Measurements from ENCODE around the gene MEGF11.
"Not testable (repeated sequence)": the region's sequence is repeated elsewhere in the genome, so short reads cannot be mapped to it uniquely, and the experiment has no call there.

MEGF11 gene

DNA sequence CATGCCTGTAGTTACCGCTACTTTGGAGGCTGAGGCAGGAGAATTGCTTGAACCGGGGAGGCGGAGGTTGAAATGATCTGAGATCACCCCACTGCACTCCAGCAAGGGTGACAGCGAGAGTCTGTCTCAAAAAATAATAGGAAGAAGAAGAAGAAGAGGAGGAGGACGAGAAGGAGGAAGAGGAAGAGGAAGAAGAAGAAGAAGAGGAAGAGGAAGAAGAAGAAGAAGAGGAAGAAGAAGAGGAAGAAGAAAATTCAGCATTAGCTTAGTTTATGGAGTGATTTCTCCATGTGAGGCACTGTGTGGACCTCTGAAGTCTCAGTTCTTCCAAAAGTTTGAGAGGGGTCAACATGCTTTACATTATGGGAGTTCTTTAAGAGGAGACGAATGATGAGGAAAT lies 17.4 kb upstream of the MEGF11 start:
- DNase-seq, result no peak

DNA sequence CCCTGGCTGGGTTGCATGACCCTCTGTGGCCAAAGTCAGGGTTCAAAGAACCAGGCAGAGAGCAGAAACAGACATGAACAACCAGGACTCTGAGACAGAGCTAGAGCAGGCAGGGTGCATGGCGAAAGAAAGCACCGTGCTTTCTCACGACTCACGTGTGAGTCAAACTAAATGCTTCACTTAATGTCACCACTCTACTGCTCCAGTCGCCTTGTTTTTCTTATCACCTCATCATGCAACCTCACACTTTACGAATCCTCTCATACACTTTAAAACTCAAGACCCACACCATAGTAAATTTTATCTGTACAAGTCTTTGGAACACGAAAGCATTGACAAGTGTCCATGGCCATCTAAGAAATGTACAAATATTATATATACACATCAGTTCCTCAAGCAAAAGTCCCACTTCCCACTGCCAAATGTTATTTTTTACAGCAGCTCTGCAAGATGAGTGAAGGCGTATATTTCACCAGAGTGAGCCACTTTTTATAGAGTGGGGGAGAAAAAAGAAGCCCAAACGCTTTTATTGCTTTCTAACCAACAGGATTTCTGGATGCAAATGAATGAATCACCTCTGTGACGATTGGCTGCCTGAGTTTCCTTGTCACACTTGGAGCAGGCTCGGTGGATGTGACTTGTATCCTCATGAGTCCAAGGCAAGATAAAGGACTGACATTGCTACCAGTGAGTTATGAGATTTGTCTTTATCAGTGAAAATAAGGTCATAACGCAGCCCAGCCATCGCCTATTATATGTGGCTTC lies 16.0 kb upstream of the MEGF11 start:
- no peak for DNase-seq

DNA sequence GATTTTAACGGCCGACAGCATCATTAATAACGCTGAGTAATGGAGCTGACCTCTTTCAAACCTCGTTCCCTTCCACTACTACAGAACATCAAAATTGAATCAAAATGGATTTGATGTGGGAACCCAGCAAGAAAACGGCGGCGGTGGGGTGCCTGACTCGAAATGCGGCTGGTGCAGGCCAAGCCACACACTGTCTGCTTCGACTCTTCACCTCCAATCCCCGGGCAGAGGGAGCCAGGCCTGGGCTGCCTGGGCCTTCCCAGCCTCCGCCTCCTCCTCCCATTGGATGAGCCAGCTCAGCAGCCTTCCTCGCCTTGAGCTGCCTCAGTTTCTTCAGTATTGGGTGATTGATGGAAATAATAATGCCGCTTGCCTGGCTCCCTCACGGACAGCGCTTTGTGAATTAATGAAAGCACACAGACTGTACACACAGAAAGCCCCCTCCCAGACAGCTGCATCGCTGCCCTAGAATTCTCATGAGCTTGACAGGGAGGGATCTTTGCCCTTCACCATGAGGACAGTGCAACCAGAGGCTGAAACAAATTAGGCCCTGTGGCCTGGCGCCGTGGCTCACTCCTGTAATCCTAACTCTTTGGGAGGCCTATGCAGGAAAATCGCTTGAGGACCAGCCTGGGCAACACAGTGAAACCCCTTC lies 11.4 kb upstream of the MEGF11 start:
- no peak for DNase-seq

DNA sequence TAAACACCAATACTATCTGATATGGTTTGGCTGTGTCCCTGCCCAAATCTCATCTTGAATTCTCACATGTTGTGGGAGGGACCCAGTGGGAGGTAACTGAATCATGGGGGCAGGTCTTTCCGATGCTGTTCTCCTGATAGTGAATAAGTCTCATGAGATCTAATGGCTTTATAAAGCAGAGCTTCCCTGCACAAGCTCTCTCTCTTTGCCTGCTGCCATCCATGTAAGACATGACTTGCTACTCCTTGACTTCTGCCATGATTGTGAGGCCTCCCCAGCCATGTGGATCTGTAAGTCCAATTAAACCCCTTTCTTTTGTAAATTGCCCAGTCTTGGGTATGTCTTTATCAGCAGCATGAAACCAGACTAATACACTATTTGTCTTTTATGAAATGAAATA lies 9.3 kb upstream of the MEGF11 start:
- DNase-seq, result not testable (repeated sequence)

DNA sequence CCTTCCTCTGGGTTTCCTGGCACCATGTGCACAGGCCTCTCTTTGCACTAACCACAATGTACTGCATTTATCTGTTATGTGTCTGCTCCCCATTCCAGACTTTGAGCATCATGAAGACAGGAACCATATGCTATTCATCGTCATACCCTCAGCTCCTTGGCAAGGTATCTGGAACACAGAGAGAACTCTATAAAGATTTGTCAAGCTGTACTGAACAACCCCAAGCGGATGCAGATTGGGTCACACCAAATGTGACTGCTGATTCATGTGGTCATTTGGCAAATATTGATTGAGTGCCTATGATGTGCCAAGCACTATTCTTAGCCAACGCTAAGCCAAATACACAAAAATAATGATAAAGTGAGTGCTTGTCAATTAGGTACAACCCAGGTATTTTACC lies 7.5 kb upstream of the MEGF11 start:
- DNase-seq, result no peak

DNA sequence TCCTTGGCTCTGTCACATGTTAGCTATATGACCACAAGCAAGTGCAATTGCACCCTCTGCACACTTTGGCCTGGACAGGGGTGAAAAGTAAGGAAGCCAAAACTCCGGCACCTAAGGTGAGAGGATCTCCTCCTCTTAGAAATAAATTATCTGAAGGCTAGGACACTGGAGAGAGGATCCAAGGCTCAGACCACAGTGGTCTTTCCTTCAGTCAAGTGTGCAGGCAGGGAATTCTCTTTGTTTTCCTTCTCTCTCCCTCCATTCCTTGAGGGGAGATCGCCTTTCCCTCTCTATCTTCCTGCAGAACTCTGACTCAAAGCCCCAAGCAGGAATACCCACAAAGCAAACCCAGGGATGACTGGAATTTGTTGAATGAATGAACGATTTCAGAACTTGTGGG lies 3.1 kb upstream of the MEGF11 start:
- no peak for DNase-seq

DNA sequence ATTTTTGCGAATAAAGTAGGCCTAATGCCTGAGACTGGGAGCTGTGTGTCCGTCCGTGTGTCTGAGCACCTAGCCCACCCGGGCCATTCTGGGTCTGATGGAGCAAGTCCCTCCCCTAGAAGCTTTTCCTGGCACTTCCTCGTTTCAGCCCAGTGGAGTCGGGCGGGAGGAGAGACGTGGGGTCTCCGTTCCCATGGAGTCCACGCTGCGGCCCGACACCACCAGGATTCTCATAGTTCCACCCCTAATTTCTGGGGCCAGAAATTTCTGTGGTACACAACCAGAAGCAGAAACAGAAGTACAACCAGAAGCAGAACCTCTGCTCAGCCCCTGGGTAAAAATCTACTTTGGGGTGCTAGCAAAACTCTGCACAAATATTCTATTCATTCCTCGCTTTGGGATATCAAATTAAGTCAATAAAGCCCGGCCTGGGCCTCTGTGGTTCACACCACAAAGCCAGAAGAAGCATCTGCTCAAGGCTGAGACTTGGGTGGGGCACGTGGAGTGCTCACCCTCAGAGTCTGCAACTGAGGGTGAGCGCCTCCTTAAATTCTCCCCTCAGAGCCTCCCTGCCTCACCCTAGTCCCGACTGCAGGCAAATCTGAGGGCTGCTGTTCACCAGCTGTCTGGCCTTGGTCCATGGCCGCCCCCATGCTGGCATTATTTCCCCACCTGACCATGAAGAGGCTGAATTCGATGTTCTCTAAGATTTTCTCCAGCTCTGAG lies 1.6 kb upstream of the MEGF11 start:
- no peak for DNase-seq

DNA sequence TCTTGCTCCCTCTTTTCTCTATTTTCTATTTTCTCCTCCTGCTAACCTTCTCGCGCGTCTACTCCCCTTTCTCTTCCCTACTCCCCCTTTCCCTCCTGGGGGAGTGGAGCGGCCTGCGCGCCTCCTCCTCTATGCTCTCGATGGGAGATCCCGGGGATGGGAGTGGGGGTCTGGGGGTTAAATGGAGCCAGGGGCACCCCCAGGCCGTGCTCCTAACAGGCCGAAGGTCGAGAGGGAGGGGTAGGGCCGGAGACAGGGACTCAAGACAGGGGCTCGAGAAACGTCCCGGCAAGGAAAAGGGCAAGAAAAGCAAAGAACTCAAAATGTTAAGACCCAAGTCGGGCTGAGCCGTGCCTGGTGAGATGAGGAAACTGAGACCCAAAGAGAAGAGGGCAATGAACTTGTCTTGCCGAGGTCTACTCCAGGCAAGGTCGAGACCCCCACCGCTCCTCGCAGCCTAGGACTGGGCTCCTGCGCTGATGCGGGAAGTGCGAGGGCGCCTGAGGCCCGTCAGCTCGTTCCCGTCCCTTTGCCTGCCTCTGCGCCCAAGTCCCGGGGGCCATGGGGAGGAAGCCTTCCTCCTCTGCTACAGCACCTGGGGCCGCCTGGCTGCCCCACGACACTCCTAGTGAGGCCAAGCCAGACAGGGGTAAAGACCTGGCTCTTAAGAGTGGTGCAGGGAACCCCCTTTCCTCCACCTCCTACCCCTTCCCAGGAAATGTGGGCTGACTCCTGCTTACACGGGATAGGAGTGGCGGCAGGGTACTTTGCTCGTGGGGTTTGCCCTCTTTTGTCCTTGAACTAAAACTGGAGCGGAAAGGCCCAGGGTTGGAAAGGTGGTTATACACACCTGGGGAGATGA lies 770 bp upstream of the MEGF11 start:
- DNase-seq, result no peak

DNA sequence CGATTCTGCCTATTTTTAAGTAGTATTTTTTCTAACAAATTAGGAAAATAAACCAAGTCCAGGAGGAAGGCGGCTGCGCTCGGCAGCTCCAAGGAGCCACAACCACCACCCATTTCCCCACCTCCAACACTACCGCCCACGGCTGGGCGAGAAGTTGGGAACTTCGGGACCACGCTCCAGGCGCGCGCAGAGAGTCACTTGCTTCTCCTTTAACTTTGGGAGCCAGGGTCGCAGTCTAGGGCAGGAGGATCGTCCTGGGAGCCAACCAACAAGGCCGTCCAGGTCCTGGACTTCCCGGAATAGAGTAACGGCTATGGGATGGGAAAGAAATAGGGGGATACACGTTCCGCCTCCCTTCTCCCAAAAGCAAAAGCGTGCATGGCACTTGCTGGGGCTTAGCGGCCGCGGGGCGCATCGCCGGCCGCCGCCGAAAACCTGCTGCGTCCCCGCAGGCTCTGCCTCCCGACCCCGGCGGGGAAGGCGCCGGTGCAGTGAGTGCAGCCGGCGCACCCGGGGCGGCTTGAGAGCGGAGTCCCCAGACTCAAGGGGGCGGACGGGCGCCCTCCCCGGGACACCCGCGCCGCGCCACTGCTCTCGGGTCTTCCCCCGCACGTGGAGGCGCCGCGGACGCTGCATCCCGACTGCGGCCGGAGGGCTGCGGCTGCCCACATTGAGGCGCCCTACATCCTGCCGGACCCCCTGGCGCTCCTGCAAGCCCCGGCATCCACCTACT lies 699 bp downstream of the MEGF11 start:
- DNase-seq, result peak; percentile 66

DNA sequence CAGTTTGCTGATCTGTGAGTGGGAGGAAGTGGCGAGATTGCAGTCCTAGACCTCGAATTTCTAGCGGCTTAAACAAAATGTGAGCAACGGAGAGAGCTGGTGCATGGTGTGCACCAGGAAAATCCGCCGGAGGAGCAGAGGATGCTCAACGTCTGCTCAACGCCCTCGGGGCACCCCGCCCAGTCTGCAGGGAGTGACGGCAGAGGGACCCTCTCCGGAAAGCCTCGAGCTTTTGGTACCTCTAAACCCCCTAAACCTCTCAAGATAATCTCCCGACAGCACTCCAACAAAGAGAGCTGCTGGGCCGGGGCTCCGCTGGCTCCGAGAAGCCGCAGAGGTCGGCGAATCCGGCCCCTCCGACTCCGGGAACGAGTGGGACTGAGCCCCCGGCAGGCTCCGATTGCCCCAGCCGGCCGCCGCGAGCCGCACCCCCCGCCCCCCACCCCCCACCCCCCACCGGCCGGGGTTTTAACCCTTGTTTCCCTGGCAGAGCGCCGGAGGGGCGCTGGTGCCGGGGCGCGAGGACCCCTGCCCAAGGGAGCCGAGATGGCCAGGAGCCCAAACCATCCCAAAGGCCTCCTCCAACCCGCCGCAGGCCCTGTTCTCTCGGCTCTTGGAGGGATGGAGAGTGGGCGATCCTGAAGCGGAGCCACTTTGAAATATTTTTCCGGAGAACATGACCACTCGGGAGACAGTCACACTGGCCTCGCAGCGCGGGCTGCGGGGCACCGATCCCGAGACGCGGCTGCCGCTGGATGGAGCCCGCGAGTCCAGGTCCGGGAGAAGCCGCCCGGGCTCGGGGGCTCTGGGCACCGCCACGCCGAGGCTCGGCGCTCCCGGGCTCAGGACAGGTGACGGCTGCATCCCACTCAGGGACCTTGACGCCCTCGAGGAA lies 1.5 kb downstream of the MEGF11 start:
- peak; percentile 67 for DNase-seq

DNA sequence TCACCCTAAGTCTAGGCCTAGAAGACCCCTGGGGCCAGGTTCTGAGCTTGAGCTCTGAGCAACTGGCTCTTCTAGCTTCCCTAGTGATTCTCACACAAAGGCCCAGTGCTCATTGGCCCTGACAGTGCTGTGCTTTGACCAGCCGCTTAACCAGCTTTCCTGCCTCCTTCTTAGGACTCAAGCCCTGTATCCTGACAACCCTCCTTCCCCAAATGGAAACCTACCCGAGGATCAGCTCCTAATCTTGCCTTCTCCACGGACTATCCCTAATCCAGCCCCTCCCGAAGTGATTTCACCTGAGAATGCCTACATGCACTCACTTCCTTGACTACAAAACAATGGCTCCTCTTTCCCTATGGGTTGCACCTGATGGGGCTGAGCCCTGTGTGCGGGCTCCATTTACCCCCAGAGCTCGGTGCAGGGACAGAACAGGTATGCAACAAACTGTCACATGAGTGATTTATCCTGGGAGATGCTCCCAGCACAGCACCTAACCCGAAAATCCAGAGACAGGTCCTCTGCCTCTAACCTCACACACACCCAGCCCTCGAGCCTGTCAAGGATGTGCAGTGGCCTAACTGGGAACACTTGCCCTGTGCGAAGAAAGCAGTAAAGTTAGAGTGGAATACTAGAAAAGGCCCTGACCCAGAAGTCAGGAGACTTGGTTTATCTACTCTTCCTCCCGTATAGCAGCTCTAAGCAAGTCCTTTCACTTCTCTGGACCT lies 2.3 kb downstream of the MEGF11 start:
- DNase-seq, result no peak

DNA sequence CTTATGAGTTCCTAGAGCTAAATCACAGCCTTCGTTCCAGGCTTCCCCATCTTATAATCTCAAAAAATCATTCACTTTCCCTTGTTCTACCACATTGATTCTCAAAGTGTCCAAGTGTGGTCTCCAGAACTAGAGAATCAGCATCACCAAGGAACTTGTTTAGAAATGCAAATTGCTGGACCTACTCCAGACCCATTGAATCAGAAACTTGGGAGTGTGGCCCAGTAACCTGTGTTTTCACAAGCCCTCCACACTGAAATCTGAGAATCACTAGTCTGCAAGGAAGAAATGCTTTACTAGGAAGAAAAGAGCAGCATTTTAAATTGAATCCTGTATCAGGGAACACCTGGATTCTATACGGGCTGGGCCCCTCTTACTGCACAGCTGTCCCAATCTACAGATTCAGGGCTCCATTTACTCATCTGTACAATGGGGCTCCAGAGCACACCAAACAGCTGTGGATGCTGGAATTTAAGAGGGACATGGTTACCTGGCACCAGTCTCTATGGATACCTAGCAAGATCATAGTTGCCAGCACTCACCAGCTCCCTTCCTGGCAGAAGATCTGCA lies 3.9 kb downstream of the MEGF11 start:
- DNase-seq, result no peak

DNA sequence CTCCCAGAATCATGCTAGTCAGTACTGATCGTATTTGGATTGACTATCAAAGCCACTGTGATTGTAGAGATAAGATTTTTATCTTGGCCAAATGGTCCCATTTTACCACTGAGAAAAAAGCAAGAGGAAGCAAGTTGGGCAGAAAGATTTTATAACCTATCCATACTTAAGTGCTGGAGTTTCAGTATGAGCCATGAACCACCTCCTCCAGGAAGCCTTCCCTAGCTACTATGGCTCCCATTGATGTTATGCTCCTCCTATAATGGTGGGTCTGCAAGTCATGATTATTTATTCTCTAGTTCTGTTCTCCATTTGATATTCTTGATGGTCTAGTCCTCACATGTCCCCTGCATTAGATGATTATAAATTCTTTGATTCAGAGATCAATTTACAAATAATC lies 6.6 kb downstream of the MEGF11 start:
- no peak for DNase-seq

DNA sequence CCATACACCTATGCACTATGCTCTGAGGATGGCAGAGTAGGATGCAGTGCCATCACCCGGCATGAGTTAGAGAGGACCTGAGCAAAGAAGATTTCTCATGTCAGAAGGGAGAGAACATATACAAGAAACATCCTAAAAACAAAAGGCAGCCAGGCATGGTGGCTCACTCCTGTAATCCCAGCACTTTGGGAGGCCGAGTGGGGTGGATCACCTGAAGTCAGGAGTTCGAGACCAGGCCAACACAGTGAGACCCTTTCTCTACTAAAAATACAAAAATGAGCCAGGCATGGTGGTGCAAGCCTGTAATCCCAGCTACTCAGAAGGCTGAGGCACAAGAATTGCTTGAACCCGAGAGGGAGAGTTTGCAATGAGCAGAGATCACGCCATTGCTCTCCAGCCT lies 7.7 kb downstream of the MEGF11 start:
- not testable (repeated sequence) for DNase-seq

DNA sequence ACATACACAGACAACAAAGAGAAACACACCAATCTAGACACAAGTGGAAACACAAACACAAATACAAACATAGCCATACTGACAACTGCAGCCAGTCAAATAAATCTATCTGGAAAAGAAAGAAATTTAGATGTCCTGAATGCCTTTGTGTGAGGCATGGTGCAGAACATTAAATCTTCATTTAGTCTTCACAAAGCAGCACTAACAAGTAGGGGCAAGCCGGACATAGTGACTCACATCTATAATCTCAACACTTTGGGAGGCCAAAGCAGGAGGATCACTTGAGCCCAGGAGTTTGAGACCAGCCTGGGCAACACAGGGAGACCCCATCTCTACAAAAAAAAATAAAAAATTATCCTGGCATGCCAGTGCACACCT lies 11.7 kb downstream of the MEGF11 start:
- DNase-seq, result no peak

DNA sequence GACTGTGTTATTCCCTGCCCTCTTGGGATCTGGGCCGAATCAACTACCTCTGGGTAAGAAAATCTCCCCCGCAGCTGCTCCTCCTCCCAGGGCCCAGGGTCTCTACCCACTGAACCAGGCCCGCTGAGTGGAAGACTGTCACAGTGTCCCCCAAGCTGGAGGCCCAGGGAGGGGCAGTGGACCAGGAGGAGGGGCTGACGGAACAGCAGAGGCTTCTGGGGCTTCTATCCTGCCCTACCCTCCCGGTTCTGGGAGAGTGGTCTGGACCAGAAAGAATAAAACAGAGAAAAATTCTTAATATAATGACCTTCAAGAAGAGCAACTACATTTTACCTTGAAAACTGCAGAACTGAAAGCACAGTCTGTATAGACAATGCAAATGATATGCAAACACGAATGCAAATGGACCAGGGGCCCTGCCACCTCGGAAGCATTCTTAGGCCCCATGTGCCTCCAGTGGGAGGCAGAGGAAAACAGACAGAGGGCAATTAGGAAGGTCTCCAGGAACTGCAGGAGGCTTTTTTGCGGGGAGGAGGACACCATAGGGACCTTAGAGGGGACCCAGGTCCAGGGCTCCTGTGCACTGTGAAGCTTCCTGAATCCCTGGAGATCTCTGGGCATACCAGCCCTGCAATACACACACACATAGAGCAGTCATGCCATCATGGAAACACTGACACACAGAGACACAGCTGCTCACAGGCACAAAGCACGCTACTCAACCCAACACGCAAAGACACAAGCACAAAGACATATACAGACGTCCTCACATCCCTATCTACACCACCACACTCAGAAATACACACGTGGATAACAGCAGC lies 12.3 kb downstream of the MEGF11 start:
- no peak for DNase-seq

DNA sequence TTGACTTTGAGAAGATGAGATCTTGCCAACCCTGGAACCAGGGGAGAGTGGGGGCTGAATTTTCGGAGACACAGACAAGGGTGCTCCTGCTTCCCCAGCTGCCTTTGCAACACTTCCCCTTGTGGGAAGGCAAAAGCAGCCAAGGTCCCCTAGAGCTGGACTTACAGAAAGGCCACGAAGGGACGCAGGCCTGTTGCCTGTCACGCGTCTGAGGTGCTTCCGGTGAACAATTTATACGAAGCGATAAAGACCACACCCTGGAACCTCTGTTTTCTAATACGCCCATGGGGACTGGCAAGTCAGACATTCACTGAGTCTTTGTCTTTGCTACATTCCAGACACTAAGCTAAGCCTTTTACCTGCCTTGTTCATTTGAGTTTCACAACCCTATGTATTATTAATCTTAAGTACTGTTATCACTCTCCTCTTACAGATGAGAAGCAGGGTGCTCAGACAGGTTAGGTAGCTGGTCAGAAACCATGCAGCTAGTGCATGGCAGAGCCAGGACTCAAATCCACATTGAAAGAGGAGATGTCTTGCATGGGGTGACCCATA lies 13.2 kb downstream of the MEGF11 start:
- no peak for DNase-seq

DNA sequence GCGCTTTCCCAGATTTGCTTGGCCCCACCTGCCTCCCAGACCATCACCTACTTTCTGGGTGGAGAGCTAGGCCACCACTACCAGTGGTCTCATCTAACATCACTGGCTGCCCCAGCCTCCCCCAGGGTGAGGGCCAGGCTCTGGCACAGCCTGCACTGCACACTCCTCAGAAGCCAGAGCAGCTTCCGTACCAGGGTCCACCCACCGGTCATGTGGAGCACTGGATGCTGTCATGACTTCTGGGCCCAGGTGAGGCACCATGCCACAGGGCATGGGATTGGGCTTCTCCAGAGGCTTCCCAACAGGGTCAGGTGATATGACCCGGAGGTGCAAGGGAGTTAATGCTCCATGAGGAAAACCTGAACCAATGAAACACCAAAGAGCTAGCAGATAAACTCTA lies 14.0 kb downstream of the MEGF11 start:
- DNase-seq, result no peak

DNA sequence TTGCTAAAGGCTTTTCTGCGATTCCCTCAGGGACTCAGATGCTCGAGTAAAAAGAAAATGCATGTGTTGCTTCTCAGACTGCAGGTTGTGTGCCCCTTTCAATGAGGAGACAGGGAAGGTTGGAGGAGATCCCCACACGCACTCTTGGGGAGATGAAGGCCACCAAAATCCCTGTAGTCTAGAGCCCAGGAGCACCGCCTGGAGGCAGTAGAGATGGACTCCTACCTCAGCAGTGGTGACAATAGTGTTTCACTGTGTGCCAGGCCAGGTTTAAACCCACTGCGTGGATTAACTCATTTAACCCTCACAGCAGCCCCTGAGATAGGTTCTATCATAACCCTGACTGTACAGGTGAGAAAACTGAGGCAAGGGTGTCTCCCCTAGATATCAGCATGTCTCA lies 15.2 kb downstream of the MEGF11 start:
- no peak for DNase-seq
